HEK293 (cell line): ENCODE measurements around the gene DDB1.

ENCODE experiments used
- CTCF ChIA-PET: fragments of 350-600 bp; formaldehyde crosslinking; extraction: SDS; loops from one replicate; lab custom pipeline; 2021; ENCODE audit warnings: antibody characterized with exemption; lab: Yijun Ruan, JAX
- POLR2A ChIA-PET: fragments of 300-600 bp; formaldehyde crosslinking; extraction: SDS; loops from one replicate; lab custom pipeline; 2020; ENCODE audit warnings: antibody characterized with exemption, inconsistent platforms; lab: Yijun Ruan, JAX
- H3K27ac ChIP-seq: fragments of 200-500 bp; sonication (Bioruptor generic); 2 replicates; pipeline ENCODE4 v1.5.1; 2014; ENCODE audit warnings: low read depth, low read length, control low read depth, inconsistent platforms; ENCODE audit errors: extremely low read depth
- H3K36me3 ChIP-seq, 2 experiments: fragments of 200-500 bp in 1 of 2; sonication (Bioruptor generic) in 1 of 2; 1 replicate in 1 of 2; 2 replicates in 1 of 2; pipeline ENCODE4 v1.5.1; 2014 to 2017; ENCODE audit warnings: inconsistent platforms in 2 of 2, low read length in 2 of 2; ENCODE audit not compliant: control insufficient read depth in 2 of 2, insufficient read depth in 1 of 2
- H3K4me1 ChIP-seq: fragments of 200-500 bp; sonication (Bioruptor generic); 2 replicates; pipeline ENCODE4 v1.5.1; 2014; ENCODE audit warnings: mild to moderate bottlenecking, low read length, inconsistent platforms; ENCODE audit not compliant: control insufficient read depth, insufficient read depth
- H3K4me3 ChIP-seq: 2 replicates; pipeline ENCODE4 v1.5.1; 2011; ENCODE audit warnings: low read depth, mild to moderate bottlenecking, control low read depth, low read length, moderate library complexity
- H3K9me3 ChIP-seq: fragments of 200-500 bp; sonication (Bioruptor generic); 2 replicates; pipeline ENCODE4 v1.5.1; 2014; ENCODE audit warnings: low read depth, low read length, inconsistent platforms; ENCODE audit not compliant: control insufficient read depth, insufficient read depth
- ATF2 ChIP-seq: fragments of 450-650 bp; formaldehyde crosslinking; IDR thresholded peaks from 2 replicates; pipeline ENCODE4 v1.5.1; 2016; ENCODE audit warnings: missing biosample characterization, missing genetic modification characterization, low read depth
- GFI1B ChIP-seq: fragments of 450-650 bp; formaldehyde crosslinking; IDR thresholded peaks from 2 replicates; pipeline ENCODE4 v1.5.1; 2016; ENCODE audit warnings: missing biosample characterization, missing genetic modification characterization
- HOXA7 ChIP-seq: sonication (generic); formaldehyde crosslinking; IDR thresholded peaks from 2 replicates; pipeline ENCODE4 v1.8.1; 2022; ENCODE audit warnings: missing genetic modification reagents, borderline replicate concordance
- INSM2 ChIP-seq: fragments of 450-650 bp; formaldehyde crosslinking; IDR thresholded peaks from 2 replicates; pipeline ENCODE4 v1.5.1; 2016; ENCODE audit warnings: missing biosample characterization, missing genetic modification characterization
- KLF16 ChIP-seq: fragments of 450-650 bp; formaldehyde crosslinking; IDR thresholded peaks from 2 replicates; pipeline ENCODE4 v1.5.1; 2017; ENCODE audit warnings: missing biosample characterization, missing genetic modification characterization
- SALL2 ChIP-seq: fragments of 450-650 bp; formaldehyde crosslinking; IDR thresholded peaks from 2 replicates; pipeline ENCODE4 v1.5.0; 2017; ENCODE audit warnings: missing biosample characterization, mild to moderate bottlenecking, missing genetic modification characterization, borderline replicate concordance
- SETDB1 ChIP-seq: IDR thresholded peaks from one replicate; pipeline ENCODE4 v1.6.1; 2017; ENCODE audit warnings: mild to moderate bottlenecking, low read length, moderate library complexity, mixed read lengths; ENCODE audit not compliant: insufficient read length
- ZBTB48 ChIP-seq: fragments of 450-650 bp; formaldehyde crosslinking; IDR thresholded peaks from 2 replicates; pipeline ENCODE4 v1.5.1; 2016; ENCODE audit warnings: missing biosample characterization, missing genetic modification characterization
- ZFHX2 ChIP-seq: fragments of 450-650 bp; formaldehyde crosslinking; conservative IDR thresholded peaks from 2 replicates; pipeline ENCODE4 v1.5.1; 2016; ENCODE audit warnings: missing biosample characterization, missing genetic modification characterization
- ZFP37 ChIP-seq: fragments of 450-650 bp; formaldehyde crosslinking; IDR thresholded peaks from 2 replicates; pipeline ENCODE4 v1.5.1; 2016; ENCODE audit warnings: missing biosample characterization, missing genetic modification characterization
- ZNF133 ChIP-seq: fragments of 450-650 bp; formaldehyde crosslinking; IDR thresholded peaks from 2 replicates; pipeline ENCODE4 v1.5.1; 2016; ENCODE audit warnings: missing biosample characterization, missing genetic modification characterization
- ZNF146 ChIP-seq: fragments of 450-650 bp; formaldehyde crosslinking; IDR thresholded peaks from 2 replicates; pipeline ENCODE4 v1.5.1; 2016; ENCODE audit warnings: missing biosample characterization, missing genetic modification characterization
- ZNF169 ChIP-seq: fragments of 450-650 bp; formaldehyde crosslinking; IDR thresholded peaks from 2 replicates; pipeline ENCODE4 v1.5.1; 2016; ENCODE audit warnings: missing biosample characterization, missing genetic modification characterization
- ZNF2 ChIP-seq: fragments of 450-650 bp; formaldehyde crosslinking; IDR thresholded peaks from 2 replicates; pipeline ENCODE4 v1.5.1; 2016; ENCODE audit warnings: missing biosample characterization, missing genetic modification characterization
- ZNF211 ChIP-seq: fragments of 450-650 bp; formaldehyde crosslinking; IDR thresholded peaks from 2 replicates; pipeline ENCODE4 v1.5.1; 2016; ENCODE audit warnings: low read depth, missing biosample characterization, missing genetic modification characterization
- ZNF324 ChIP-seq: fragments of 450-650 bp; formaldehyde crosslinking; IDR thresholded peaks from 2 replicates; pipeline ENCODE4 v1.5.1; 2016; ENCODE audit warnings: missing biosample characterization, missing genetic modification characterization
- ZNF48 ChIP-seq: fragments of 450-650 bp; formaldehyde crosslinking; IDR thresholded peaks from 2 replicates; pipeline ENCODE4 v1.5.1; 2016; ENCODE audit warnings: missing biosample characterization, missing genetic modification characterization
- ZNF544 ChIP-seq: fragments of 450-650 bp; formaldehyde crosslinking; IDR thresholded peaks from 2 replicates; pipeline ENCODE4 v1.5.0; 2017; ENCODE audit warnings: missing biosample characterization, missing genetic modification characterization
- ZNF571 ChIP-seq: fragments of 450-650 bp; formaldehyde crosslinking; IDR thresholded peaks from 2 replicates; pipeline ENCODE4 v1.5.0; 2017; ENCODE audit warnings: missing biosample characterization, missing genetic modification characterization
- ZNF596 ChIP-seq: fragments of 450-650 bp; IDR thresholded peaks from 2 replicates; pipeline ENCODE4 v1.5.0; 2018; ENCODE audit warnings: missing biosample characterization, mild to moderate bottlenecking, missing genetic modification characterization, moderate library complexity
- ZNF707 ChIP-seq: fragments of 450-650 bp; formaldehyde crosslinking; IDR thresholded peaks from 2 replicates; pipeline ENCODE4 v1.5.1; 2016; ENCODE audit warnings: missing biosample characterization, missing genetic modification characterization
- ZNF776 ChIP-seq: fragments of 450-650 bp; formaldehyde crosslinking; IDR thresholded peaks from 2 replicates; pipeline ENCODE4 v1.5.0; 2017; ENCODE audit warnings: missing biosample characterization, missing genetic modification characterization, borderline replicate concordance
- ZNF777 ChIP-seq: fragments of 450-650 bp; formaldehyde crosslinking; IDR thresholded peaks from 2 replicates; pipeline ENCODE4 v1.5.1; 2017; ENCODE audit warnings: missing biosample characterization, missing genetic modification characterization, borderline replicate concordance
- ZSCAN16 ChIP-seq: fragments of 450-650 bp; formaldehyde crosslinking; IDR thresholded peaks from 2 replicates; pipeline ENCODE4 v1.5.1; 2016; ENCODE audit warnings: missing biosample characterization, missing genetic modification characterization
- TF ChIP-seq, protein P1 (sequence below): fragments of 450-650 bp; formaldehyde crosslinking; IDR thresholded peaks from 2 replicates; pipeline ENCODE4 v1.5.1; 2016; ENCODE audit warnings: missing biosample characterization, missing genetic modification characterization
- TF ChIP-seq, protein P2 (sequence below): fragments of 450-650 bp; formaldehyde crosslinking; IDR thresholded peaks from 2 replicates; pipeline ENCODE4 v1.5.1; 2017; ENCODE audit warnings: missing biosample characterization, missing genetic modification characterization

DDB1 gene

GRCh38 chr11:61329871-61330270, 3.0 kb downstream of the DDB1 start (continued):
- TF ChIP-seq ATF2 (tag by site-specific recombination) (no peak), ZNF211 (tag by site-specific recombination) (no peak)

DNA sequence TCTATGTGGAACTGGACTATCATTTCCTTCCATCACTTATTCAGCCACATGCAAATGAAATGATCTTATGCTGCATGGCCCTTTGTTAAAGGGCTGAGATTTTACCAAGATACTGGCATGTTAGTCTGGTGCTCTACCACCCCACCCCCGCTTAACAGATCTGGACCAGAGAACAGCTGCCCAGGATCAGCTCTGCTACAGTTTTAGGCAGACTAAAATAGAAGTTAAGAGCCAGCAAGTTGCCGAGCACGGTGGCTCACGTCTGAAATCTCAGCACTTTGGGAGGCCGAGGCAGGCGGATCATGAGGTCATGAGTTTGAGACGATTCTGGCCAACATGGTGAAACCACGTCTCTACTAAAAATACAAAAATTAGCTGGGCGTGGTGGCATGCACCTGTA, 4.6 kb downstream of the DDB1 start:
- Histone ChIP-seq H3K9me3 (no peaks in the 10 kb centered on the region), H3K36me3 (peaks cover 14 to 77% of the 10 kb centered on the region in 2 experiments), H3K4me1 (no peaks in the 10 kb centered on the region), H3K27ac (no peak overlapping the region), H3K4me3 (no peak overlapping the region)
- TF ChIP-seq ZSCAN16 (no peak), ZNF169 (tag by site-specific recombination) (no peak), ZNF776 (tag by site-specific recombination) (no peak), ZNF324 (tag by site-specific recombination) (no peak), INSM2 (tag by site-specific recombination) (no peak), ZNF2 (tag by site-specific recombination) (no peak), HOXA7 (no peak), ZNF596 (tag by site-specific recombination) (no peak), ZNF133 (tag by site-specific recombination) (no peak), KLF16 (tag by site-specific recombination) (no peak), ZNF571 (tag by site-specific recombination) (no peak), ZNF146 (tag by site-specific recombination) (no peak), ZNF544 (tag by site-specific recombination) (no peak)
- CTCF ChIA-PET = interaction anchor here (0.6 to 2.7 kb wide), 4 partner anchors 8 to 64 kb away, joined by 3 to 10 read pairs (median 3); partner anchors contain the start of gene TMEM216
- POLR2A ChIA-PET = interaction anchor here (1.2 kb wide), 1 partner anchor 33 kb away, joined by 4 read pairs; the partner anchor contains the start of genes CYB561A3 and TMEM138

DNA sequence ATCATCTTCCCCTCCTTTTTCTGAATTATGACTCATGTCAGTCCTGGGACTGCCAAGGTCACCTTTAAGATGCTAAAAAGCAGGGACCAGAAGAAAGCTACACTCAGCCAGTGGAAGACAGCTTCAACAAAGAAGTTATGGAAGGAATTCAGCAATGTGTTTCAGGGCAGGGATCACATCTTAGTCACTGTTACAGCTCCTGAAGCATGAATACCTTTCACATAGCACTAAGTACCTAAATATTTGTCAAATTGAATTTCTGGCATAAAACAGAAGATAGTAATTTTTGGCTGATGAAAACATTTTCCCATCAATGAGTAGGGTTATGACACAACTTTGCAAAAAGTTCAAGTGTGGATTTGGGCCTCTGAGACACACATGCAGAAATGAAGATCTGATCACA, 5.2 kb downstream of the DDB1 start:
- POLR2A ChIA-PET = interaction anchor here (1.2 kb wide), 1 partner anchor 34 kb away, joined by 4 read pairs; the partner anchor contains the start of genes CYB561A3 and TMEM138
- Histone ChIP-seq H3K36me3 (peaks cover 20 to 84% of the 10 kb centered on the region in 2 experiments), H3K27ac (no peak overlapping the region), H3K4me1 (no peaks in the 10 kb centered on the region), H3K4me3 (no peak overlapping the region), H3K9me3 (no peaks in the 10 kb centered on the region)
- CTCF ChIA-PET = interaction anchor here (0.9 to 2.7 kb wide), 2 partner anchors 9 to 59 kb away, joined by 3 to 10 read pairs; no protein-coding TSS in a partner anchor
- TF ChIP-seq ZFHX2 (tag by site-specific recombination) (no peak), ZFP37 (tag by site-specific recombination) (no peak), SETDB1 (no peak), ZNF707 (tag by site-specific recombination) (no peak), ZNF777 (tag by site-specific recombination) (no peak), SALL2 (tag by site-specific recombination) (no peak), GFI1B (no peak), ZBTB48 (tag by site-specific recombination) (no peak), ZNF48 (tag by site-specific recombination) (no peak), INSM2 (tag by site-specific recombination) (no peak)
- TF ChIP-seq, protein P1, sequence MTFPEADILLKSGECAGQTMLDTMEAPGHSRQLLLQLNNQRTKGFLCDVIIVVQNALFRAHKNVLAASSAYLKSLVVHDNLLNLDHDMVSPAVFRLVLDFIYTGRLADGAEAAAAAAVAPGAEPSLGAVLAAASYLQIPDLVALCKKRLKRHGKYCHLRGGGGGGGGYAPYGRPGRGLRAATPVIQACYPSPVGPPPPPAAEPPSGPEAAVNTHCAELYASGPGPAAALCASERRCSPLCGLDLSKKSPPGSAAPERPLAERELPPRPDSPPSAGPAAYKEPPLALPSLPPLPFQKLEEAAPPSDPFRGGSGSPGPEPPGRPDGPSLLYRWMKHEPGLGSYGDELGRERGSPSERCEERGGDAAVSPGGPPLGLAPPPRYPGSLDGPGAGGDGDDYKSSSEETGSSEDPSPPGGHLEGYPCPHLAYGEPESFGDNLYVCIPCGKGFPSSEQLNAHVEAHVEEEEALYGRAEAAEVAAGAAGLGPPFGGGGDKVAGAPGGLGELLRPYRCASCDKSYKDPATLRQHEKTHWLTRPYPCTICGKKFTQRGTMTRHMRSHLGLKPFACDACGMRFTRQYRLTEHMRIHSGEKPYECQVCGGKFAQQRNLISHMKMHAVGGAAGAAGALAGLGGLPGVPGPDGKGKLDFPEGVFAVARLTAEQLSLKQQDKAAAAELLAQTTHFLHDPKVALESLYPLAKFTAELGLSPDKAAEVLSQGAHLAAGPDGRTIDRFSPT (tag by site-specific recombination) = no peak
- TF ChIP-seq, protein P2, sequence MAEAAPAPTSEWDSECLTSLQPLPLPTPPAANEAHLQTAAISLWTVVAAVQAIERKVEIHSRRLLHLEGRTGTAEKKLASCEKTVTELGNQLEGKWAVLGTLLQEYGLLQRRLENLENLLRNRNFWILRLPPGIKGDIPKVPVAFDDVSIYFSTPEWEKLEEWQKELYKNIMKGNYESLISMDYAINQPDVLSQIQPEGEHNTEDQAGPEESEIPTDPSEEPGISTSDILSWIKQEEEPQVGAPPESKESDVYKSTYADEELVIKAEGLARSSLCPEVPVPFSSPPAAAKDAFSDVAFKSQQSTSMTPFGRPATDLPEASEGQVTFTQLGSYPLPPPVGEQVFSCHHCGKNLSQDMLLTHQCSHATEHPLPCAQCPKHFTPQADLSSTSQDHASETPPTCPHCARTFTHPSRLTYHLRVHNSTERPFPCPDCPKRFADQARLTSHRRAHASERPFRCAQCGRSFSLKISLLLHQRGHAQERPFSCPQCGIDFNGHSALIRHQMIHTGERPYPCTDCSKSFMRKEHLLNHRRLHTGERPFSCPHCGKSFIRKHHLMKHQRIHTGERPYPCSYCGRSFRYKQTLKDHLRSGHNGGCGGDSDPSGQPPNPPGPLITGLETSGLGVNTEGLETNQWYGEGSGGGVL (tag by site-specific recombination) = no peak
